HL-60 (cell line): ENCODE data around the gene GNG8.

Experiments
- CTCF ChIP-seq: IDR thresholded peaks from one replicate; pipeline ENCODE4 v1.5.1; 2011; ENCODE audit warnings: low read length, control low read depth, inconsistent platforms; ENCODE audit not compliant: insufficient read depth
- GABPA ChIP-seq: IDR thresholded peaks from 2 replicates; pipeline ENCODE4 v1.6.1; 2012; ENCODE audit warnings: low read depth
- POLR2AphosphoS5 ChIP-seq: IDR thresholded peaks from 2 replicates; pipeline ENCODE4 v1.6.1; 2012; ENCODE audit warnings: low read depth

DNA sequence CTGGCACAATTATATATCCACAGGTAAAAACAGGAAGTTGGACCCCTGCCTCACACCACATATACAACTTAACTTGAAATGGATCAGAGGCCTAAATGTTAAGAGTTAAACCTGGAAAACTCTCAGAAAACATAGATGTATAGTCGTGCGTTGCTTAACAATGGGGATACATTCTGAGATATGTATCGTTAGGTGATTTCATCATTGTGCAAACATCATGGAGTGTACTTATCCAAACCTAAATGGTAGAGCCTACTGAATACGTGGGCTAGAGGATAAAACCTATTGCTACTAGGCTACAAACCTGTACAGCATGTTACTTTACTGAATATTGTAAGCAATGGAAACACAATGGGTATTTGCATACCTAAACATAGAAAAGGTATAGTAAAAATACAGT is 49.7 kb downstream of the GNG8 start:
- no peak for TF ChIP-seq CTCF
- no peak for TF ChIP-seq GABPA
- no peak for TF ChIP-seq POLR2AphosphoS5
